ES-I3 (cell line): Measurements from ENCODE around the gene SAMD13.

ENCODE experiments used
- H3K36me3 ChIP-seq: 2 replicates; pipeline ENCODE4 v1.6.1; 2013; ENCODE audit warnings: mild to moderate bottlenecking, low read length, control low read depth, moderate library complexity; ENCODE audit not compliant: insufficient read depth
- H3K4me1 ChIP-seq: 2 replicates; pipeline ENCODE4 v1.6.1; 2013; ENCODE audit warnings: mild to moderate bottlenecking, control low read depth, low read length; ENCODE audit not compliant: insufficient read depth
- H3K9ac ChIP-seq: 2 replicates; pipeline ENCODE4 v1.6.1; 2013; ENCODE audit warnings: low read depth, mild to moderate bottlenecking, low read length, moderate library complexity
- H3K9me3 ChIP-seq: 2 replicates; pipeline ENCODE4 v1.6.1; 2013; ENCODE audit warnings: mild to moderate bottlenecking, low read length, moderate library complexity; ENCODE audit not compliant: control insufficient read depth, insufficient read depth

Gene SAMD13

GRCh38 chr1:84379138-84379916, 77.8 kb downstream of the SAMD13 start:
- peaks cover 6% of the 10 kb centered on the region; the same call in 1 of the 2 replicates for H3K4me1 ChIP-seq
- no peaks in the 10 kb centered on the region for H3K9me3 ChIP-seq

GRCh38 chr1:84379917-84380180, 78.3 kb downstream of the SAMD13 start:
- peaks cover 6% of the 10 kb centered on the region; the same call in 1 of the 2 replicates for H3K4me1 ChIP-seq
- no peaks in the 10 kb centered on the region for H3K36me3 ChIP-seq
- H3K9ac ChIP-seq, result no peak overlapping the region
- no peaks in the 10 kb centered on the region for H3K9me3 ChIP-seq

More at GRCh38 chr1:84379138-84379916, 77.8 kb downstream of the SAMD13 start:
- H3K9ac ChIP-seq, result no peak overlapping the region
- H3K36me3 ChIP-seq, result no peaks in the 10 kb centered on the region

DNA sequence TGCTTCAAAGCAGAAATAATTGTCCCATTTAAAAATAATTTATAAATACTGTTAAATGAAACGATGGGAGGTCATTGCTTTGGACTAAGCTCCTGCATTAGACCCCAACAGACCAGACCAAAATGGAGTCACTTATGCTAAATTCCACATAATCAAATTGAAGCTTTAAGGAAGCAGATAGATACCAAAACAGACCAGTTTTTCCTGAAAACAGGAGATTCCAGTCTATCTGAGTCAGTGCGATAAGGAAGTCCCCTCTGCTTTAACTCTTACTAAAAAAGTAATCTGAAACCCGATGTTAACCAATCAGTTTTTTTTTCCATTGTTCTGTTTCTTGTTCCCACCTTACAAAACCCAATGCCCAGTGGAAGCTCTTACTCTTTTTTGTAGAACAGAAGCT, 80.6 kb downstream of the SAMD13 start:
- H3K9me3 ChIP-seq, result no peaks in the 10 kb centered on the region
- peaks cover 6% of the 10 kb centered on the region; the same call in 1 of the 2 replicates for H3K4me1 ChIP-seq
- H3K9ac ChIP-seq, result no peak overlapping the region
- H3K36me3 ChIP-seq, result no peaks in the 10 kb centered on the region

DNA sequence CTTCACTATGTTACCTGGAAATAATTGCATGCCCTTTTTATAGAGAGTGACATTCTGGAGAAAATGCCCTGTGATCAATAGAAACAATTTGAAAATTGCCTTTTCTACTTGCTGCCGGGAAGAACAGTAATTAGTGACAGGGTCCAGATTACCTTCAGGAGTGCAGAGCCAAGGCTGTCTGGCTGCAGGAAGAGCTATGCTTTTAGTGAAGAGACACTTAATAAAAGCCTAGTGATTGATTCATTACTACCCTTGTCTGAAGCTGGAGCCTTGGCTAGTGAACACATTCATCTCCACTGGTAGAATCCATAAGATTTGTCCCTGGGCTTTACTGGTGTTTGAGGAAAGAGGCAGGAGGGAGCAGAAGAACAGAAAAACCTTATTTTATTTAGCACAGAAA, 83.8 kb downstream of the SAMD13 start:
- Histone ChIP-seq H3K4me1 (no peaks in the 10 kb centered on the region), H3K9ac (no peak overlapping the region), H3K9me3 (no peaks in the 10 kb centered on the region), H3K36me3 (no peaks in the 10 kb centered on the region)

GRCh38 chr1:84386716-84387479, 85.4 kb downstream of the SAMD13 start:
- Histone ChIP-seq H3K9me3 (no peaks in the 10 kb centered on the region), H3K9ac (no peak overlapping the region), H3K36me3 (no peaks in the 10 kb centered on the region), H3K4me1 (peaks cover 8% of the 10 kb centered on the region; the same call in 1 of the 2 replicates)

DNA sequence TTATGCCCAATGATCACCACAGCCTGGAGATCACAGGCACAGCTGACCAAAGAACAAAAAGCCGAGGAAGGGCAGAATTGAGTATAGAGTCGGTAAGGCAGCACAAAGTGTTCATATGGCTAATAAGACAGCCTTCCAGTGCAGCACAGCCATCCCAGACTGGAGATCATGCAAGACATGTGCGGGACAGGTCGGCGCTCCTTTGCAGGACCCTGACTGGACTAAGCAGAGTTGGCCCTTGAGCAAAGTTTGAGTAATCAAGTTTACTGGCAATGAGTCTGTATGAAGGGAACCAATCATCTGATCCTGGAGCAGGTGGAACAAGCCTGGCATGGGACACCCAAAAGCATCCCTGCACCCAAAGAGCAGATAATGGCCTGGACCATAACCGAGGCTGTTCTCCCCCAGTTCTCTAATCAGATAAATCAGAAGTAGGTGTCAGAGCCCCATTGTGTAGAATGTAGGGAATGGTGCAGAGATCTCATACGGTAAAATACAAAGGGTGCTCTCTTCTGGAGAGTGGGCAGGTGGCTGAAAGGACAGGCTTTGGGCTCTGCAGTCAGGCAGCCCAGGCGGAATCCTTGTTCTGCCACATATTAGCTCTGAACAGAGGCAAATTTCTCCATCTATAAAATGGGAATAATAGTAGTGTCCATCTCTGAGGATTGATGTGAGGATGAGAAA, 86.1 kb downstream of the SAMD13 start:
- Histone ChIP-seq H3K4me1 (peaks cover 11% of the 10 kb centered on the region), H3K9me3 (no peaks in the 10 kb centered on the region)

DNA sequence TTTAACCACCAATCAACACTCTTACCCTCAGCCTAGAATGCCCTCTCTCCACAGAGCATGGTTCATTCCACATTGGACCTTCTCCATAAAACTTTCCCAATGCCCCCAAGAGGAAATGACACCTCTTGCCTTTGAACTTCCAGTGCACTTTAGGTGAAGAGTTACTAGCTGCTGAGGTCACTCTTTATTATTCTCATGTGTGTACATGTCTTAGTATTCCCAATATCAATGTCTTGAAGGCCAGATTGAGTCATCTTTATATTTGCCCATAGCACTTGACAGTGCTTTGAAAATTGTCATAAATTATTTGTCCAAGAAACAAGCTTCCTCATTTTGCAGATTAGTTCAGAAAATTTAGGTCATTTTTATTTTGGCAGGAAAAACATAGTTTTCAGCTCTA, 88.7 kb downstream of the SAMD13 start:
- H3K9me3 ChIP-seq, result no peaks in the 10 kb centered on the region
- peaks cover 11% of the 10 kb centered on the region for H3K4me1 ChIP-seq
- H3K36me3 ChIP-seq, result no peaks in the 10 kb centered on the region
- no peak overlapping the region for H3K9ac ChIP-seq

More for the DNA sequence above, 86.1 kb downstream of the SAMD13 start:
- no peaks in the 10 kb centered on the region for H3K36me3 ChIP-seq
- H3K9ac ChIP-seq, result no peak overlapping the region

- no peaks in the 10 kb centered on the region for H3K4me1 ChIP-seq
- H3K9ac ChIP-seq, result no peak within 1 kb of the TSS
- H3K36me3 ChIP-seq, result no peaks in the 10 kb centered on the region
- H3K9me3 ChIP-seq, result no peaks in the 10 kb centered on the region
Observed at GRCh38 chr1:84398175-84399155, 97.0 kb downstream of the SAMD13 start, which contains the start of gene DNASE2B. Gene DNASE2B (plus strand): TSS chr1:84398484. CDS start chr1:84398565, 81 bp downstream.
